ENCODE measurements around the gene HM13. TPM values are rescaled to one million over a fixed set of nuclear protein-coding genes. Genes with fewer than 3 reads are reported as not detected.

Gene HM13
- total RNA-seq, 1 experiment from 2014 or later: 272 TPM

GRCh38 chr20:31515072-31515774, 981 bp downstream of the HM13 start:
- H3K9me2 ChIP-seq (ENCODE audit: insufficient read depth): no peaks in the 10 kb centered on the region
- H3K4me1 ChIP-seq (replicated peaks; ENCODE audit: insufficient read depth): peaks cover 28% of the 10 kb centered on the region
- H3K36me3 ChIP-seq (ENCODE audit: low read depth): peaks cover 15% of the 10 kb centered on the region; the same call in 1 of the 2 replicates
- H3F3A ChIP-seq (ENCODE audit: insufficient read depth, low read depth): peaks cover 18% of the 10 kb centered on the region
- H4K20me1 ChIP-seq (ENCODE audit: insufficient read depth): peaks cover 36% of the 10 kb centered on the region
- no peak for DNase-seq
- POLR2A ChIA-PET (ENCODE audit: unreplicated experiment): interaction anchor here (0.7 kb wide), 1 partner anchor 39 kb away, joined by 7 read pairs; no protein-coding TSS in a partner anchor
- CTCF ChIA-PET: interaction anchor here (1.0 kb wide), 1 partner anchor 12 kb away, joined by 3 read pairs; no protein-coding TSS in a partner anchor
- peak overlapping the region; percentile 68 for H3K27ac ChIP-seq
- no peak for TF ChIP-seq EZH2 (IDR thresholded peaks at IDR 0.05; ENCODE audit: low read depth)
- peak overlapping the region; percentile 96 for H3K4me2 ChIP-seq
- H3K4me3 ChIP-seq: peak overlapping the region; percentile 95
- H3K27me3 ChIP-seq (ENCODE audit: insufficient read depth, low read depth): no peaks in the 10 kb centered on the region
- H2AFZ ChIP-seq: peak overlapping the region; percentile 89
- no TSS peak for BruUV-seq (replicated peaks)
- H3K79me2 ChIP-seq (ENCODE audit: low read depth): peaks cover 59% of the 10 kb centered on the region
- H3K9me3 ChIP-seq (ENCODE audit: insufficient read depth, low read depth): no peaks in the 10 kb centered on the region
- intact Hi-C loops (cut with micrococcal nuclease; ENCODE audit: unreplicated experiment): loop anchor here (2.0 kb wide), 2 partner anchors 28 to 52 kb away; no protein-coding TSS in a partner anchor

- BruUV-seq (replicated peaks): TSS peak; percentile 38
- Histone ChIP-seq H3K9me3 (ENCODE audit: insufficient read depth, low read depth) (no peaks in the 10 kb centered on the region), H3K27me3 (ENCODE audit: insufficient read depth, low read depth) (no peaks in the 10 kb centered on the region), H3K4me3 (peak overlapping the region; percentile 95), H4K20me1 (ENCODE audit: insufficient read depth) (peaks cover 41% of the 10 kb centered on the region), H3K27ac (0 out of 2 replicates have a peak overlapping the region, but pooled peaks have one; percentile 68), H3K79me2 (ENCODE audit: low read depth) (peaks cover 64% of the 10 kb centered on the region), H3F3A (ENCODE audit: insufficient read depth, low read depth) (peaks cover 24% of the 10 kb centered on the region), H3K9me2 (ENCODE audit: insufficient read depth) (no peaks in the 10 kb centered on the region), H3K4me2 (peak overlapping the region; percentile 96), H3K4me1 (replicated peaks; ENCODE audit: insufficient read depth) (peaks cover 28% of the 10 kb centered on the region), H2AFZ (no peak overlapping the region), H3K36me3 (ENCODE audit: low read depth) (peaks cover 15% of the 10 kb centered on the region; the same call in 1 of the 2 replicates)
- POLR2A ChIA-PET (ENCODE audit: unreplicated experiment): interaction anchor here (0.7 kb wide), 1 partner anchor 38 kb away, joined by 7 read pairs; no protein-coding TSS in a partner anchor
- CTCF ChIA-PET: interaction anchor here (1.0 kb wide), 1 partner anchor 13 kb away, joined by 3 read pairs; no protein-coding TSS in a partner anchor
- no peak for TF ChIP-seq CTCF (conservative IDR thresholded peaks at IDR 0.05)
- TF ChIP-seq EZH2 (IDR thresholded peaks at IDR 0.05; ENCODE audit: low read depth): no peak
- intact Hi-C loops (cut with micrococcal nuclease; ENCODE audit: unreplicated experiment): loop anchor here (2.0 kb wide), 2 partner anchors 27 to 51 kb away; no protein-coding TSS in a partner anchor
- DNase-seq: no peak
Observed at GRCh38 chr20:31515775-31516107, 1.5 kb downstream of the HM13 start.

GRCh38 chr20:31516166-31516565, 1.9 kb downstream of the HM13 start:
- peaks cover 45% of the 10 kb centered on the region for H4K20me1 ChIP-seq (ENCODE audit: insufficient read depth)
- 0 out of 2 replicates have a peak overlapping the region, but pooled peaks have one; percentile 68 for H3K27ac ChIP-seq
- H3K36me3 ChIP-seq (ENCODE audit: low read depth): peaks cover 15% of the 10 kb centered on the region; the same call in 1 of the 2 replicates
- TF ChIP-seq CTCF (conservative IDR thresholded peaks at IDR 0.05) (no peak), EZH2 (IDR thresholded peaks at IDR 0.05; ENCODE audit: low read depth) (no peak)
- no peak for DNase-seq
- H2AFZ ChIP-seq: no peak overlapping the region
- peak overlapping the region; percentile 96 for H3K4me2 ChIP-seq
- CTCF ChIA-PET: interaction anchor here (1.0 kb wide), 1 partner anchor 13 kb away, joined by 3 read pairs; no protein-coding TSS in a partner anchor
- H3K9me3 ChIP-seq (ENCODE audit: insufficient read depth, low read depth): no peaks in the 10 kb centered on the region
- BruUV-seq (replicated peaks): no TSS peak
- intact Hi-C loops (cut with micrococcal nuclease; ENCODE audit: unreplicated experiment): no loop called here
- H3K4me1 ChIP-seq (replicated peaks; ENCODE audit: insufficient read depth): peaks cover 28% of the 10 kb centered on the region
- H3F3A ChIP-seq (ENCODE audit: insufficient read depth, low read depth): peaks cover 28% of the 10 kb centered on the region
- H3K27me3 ChIP-seq (ENCODE audit: insufficient read depth, low read depth): no peaks in the 10 kb centered on the region
- peak overlapping the region; percentile 95 for H3K4me3 ChIP-seq
- H3K9me2 ChIP-seq (ENCODE audit: insufficient read depth): no peaks in the 10 kb centered on the region
- H3K79me2 ChIP-seq (ENCODE audit: low read depth): peaks cover 68% of the 10 kb centered on the region
- POLR2A ChIA-PET (ENCODE audit: unreplicated experiment): no interaction called here

All from PC-9 (cell line).